Hindlimb muscle (tissue), 1 donor: ENCODE measurements around the gene FOXA1. TPM values are rescaled to one million over a fixed set of nuclear protein-coding genes. Genes with fewer than 3 reads are reported as not detected.

Source experiments
- DNase-seq: peaks from one replicate; pipeline ENCODE4 v3.0.0-alpha.2; 2013
- polyA plus RNA-seq: library from polyadenylated mRNA; unstranded; fragments of 120-200 nt; gene quantifications from one replicate; pipeline ENCODE4 v1.2.1, GENCODE V29; 2013; ENCODE audit not compliant: insufficient read length

Gene FOXA1
- polyA plus RNA-seq, 1 donor, result 0.27 TPM

DNA sequence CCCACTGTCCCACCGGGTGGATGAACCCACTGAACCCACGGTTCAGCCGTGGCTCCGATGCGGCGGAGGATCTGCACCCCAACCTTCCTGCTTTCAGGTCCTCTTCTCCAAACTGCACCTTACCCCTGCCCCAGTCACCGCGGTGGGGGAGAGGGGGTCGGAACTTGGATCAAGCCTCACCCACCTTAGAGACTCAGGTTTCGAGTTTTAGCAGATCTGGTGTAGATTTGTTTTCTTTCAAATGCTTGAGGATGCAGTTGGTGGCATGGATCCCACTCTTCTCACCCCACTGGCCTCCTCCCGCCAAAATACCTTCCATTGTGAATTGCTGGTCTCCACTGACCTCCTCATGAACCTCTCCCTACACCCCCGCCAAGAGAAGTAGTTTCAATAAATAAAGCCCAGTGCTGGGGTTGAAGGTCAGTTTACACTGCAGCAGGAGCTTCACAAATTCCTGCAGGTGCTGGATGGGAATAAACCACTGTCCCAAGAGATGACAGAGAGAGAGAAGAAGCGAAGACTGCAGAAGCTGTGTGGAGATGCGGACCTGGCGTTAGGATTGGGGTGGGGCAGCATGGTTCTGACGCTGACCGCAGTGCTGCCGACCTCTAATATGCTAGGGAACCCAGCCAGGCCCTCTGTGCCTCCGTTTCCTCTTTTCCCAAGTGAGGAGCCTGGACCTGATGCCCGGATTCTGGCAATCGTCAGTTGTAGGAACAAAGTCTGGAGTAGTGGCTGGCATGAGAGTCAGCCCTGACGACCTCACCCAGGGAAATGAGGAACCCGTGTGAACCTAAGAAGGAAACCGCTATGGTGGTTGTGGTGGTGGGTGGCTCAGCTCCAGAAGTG is 7.8 kb upstream of the FOXA1 start:
- DNase-seq, result no peak

DNA sequence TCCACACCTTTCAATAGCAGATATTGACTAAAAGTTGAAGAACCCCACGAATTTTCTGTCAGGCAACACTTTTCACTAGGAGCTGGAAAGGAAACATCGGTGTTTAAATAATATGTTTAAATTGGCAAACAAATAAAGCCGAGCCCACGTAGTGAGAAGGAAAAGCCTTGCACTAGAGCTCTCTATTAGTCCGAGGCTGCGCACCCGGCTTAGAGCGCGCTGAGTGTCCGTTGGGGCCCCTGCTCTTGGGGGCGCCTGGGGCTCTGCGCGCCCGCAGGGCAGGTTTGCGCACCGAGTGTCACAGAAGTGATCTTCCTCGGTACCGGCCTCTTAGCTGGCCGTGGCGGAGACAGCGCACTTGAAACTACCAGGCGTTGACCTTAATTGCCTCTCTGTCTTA is 6.8 kb upstream of the FOXA1 start:
- no peak for DNase-seq

DNA sequence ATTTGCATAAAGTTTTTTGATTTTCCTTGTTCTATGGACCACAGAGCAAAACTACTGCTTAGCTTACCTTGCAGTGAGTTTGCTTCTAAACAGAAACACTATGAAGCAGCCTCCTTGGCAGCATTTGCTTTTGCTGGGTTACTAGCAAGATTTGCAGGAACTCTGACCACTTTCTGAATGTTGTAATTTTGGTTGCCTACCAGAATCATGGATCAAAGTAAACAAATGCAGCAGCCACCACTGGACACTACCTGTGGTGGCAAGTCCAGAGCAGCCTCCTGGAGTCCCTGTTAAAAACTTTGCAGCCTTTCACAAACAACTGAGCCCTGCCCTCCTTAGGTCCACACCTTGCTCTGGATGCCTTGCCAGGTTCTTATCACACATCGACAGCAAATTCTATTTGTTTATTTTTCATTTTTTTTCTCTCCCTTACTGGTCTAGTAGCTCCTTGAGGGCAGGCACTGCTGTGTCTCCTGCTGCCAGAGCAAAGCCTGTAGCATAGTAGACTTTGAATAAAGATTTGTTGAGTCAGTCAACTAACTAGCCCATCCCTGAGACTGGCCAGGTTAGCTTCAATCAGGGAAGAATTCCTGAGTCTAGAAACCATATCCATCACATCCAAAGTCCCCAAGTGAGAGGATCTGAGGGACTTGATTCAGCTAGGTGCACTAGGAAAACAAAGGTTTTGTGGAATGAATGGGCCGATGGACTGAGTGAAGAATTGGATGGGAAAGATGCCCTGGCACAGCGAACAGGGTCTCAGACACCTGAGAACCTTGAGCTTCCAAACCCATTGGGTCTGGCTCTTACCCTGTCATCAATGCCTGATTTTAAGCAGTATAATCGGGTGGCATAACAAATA is 6.1 kb upstream of the FOXA1 start:
- no peak for DNase-seq

DNA sequence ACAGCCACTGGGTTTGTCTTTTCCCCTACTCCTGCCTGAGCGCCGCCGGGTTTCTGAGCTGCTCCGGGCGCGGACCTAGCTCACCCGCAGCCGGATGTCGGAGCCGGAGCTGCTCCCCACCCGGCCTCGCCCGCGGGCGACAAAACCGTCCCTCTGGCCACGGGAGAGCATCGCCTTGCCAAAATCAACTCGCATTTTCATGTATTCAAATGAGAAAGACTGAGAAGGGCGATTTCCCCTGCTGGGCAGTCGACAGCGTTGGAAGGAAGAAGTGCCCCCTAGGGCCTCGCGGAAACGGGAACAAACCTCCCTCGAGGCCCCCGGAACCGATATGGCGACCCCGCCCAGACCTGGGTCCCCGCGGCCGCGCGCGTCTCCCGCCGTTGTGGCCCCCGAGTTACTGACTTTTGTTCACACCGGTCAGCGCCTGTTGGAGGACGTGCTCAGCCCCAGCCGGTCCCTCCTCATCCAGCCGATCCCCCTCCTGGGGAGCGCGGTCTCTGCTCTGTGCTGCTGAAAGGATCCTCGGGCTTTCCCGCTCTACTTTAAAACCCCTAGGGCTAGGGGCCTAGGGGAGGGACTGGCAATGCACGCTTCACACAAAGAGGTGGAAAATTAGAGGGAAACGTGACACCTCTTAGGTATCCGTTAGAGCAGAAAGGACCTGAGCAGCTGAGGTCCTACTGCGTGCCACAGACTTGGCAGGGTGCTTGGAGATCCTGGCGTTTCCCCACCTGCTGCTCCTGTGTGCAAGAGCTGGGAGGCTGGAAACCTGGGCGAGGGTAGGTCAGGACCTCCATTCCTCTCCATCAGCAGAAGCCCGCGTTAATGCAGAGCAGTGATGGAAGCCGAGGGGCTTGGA is 4.7 kb upstream of the FOXA1 start:
- no peak for DNase-seq

DNA sequence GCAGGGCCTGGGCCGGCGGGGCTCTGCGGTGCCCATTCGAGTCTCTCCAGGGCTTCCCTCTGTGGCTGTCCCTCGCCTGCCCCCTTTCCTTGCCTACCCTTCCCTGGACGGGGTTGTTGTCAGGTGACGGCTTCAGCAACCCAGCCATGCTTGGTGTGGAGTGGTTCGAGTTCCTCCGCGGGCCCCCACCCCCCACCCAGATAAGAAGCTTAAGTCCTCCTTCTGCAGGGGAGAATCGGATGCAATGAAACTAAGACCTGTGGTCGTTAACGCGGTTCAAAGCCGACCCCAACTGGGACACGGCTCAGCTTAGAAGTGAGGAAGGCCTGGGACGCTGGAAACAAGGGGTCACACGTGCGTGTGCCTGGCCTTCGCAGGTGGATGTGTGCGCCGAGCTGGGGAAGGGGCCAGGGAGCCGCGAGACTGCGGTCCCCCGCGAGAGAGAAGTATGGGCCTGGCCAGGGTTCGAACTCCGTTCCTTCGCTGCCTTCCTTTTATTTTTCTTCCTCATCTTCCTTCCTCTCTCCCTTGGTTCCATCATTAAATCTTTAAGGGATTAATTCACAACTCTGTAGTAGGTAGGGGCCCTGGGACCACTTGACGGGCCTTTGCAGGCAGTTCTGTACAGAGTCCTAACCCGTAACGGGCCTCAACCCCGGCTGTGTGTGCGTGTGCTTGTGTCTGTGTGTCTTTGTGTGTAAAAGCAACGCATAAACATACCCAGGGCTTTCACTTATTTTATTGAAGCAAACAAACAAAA is 3.9 kb upstream of the FOXA1 start:
- DNase-seq, result no peak

DNA sequence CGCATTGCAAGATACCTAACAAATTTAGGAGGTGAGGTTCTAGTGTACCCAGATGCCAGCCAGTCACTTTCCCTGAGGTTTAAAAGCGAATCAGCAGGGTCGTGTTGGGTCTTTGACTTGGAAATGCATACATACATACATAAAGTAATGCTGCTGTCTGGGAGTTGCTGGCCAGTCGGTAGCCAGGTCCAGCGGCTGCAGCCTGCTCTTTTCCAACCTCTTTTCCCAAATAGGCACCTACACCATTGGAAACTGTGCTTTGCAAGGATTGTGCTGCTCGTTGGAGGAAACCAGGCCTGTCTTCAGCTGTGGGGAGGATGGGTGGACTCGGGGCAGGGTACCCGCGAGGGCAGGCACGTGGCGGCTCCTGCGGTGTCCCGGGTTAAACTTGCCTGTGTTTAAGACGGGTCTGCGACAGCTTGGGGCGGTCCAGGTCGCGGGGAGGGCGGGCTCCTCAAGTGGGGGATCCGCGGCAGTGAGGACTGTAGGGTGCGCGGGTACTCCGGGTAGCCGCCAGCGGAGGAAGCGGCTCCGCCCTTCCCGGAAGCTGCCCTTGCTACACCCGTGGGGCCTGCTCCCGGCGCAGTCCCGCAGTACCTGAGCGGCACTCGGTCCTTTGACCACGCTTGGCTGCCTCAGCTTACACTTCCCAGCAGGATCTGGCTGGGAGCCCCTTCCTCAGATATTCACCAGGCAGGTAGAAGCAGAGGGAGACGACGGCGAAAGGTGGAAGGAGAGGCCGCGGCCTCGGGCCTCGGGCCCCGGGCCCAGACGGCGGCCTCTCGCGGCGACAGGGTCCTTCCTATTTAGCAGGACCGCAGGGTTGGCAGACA is 3.1 kb upstream of the FOXA1 start:
- DNase-seq, result no peak

DNA sequence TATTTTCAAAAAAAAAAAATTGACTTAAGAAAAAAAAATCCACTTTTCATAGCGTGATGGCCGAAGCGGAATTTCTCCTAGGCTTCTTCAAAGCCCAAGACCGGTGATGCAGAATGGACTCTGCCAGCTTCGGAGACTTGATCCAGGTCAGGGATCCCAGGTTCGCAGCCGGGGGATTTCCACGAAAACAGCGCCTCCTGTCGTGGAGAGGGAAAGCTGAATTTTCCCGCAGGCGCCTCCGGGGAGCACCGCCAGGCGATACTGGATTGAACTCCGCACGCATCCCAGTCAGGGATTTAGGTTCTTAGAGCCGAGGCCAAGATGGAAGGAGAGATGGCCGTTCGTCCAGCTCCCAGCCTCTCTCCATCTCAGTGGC is 2.5 kb upstream of the FOXA1 start:
- DNase-seq, result no peak

DNA sequence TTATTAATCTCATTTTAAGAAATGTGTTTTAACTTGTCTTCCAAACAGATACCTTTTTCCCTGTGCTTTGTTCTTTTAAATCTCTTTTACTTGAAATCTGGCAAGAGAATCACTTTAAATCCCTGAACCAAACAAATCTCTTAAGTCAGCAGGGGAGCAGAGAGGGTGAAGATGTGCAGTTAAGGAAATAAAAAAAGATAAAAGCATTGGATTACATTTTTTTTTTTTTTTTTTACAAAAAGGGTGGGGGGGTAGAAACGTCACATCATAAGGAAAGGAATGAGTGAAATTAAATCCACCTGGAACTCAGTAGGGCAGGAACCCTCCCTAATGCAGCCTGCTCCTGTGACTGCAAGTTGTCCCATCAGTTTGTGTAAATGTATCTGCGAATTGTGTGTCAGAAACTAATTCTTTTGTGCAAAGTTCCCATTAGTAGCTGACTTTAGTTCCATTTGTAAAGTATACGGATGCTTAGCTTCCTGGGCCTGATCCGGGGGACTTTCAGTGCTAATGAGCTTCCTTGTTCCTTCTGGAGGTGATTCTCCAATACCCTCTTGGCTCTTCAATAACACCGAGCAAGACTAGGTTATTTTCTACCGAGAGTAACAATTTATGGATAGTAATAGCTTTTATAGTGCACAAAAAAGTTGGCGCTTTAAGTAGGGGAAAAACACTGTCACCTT is 1.9 kb upstream of the FOXA1 start:
- no peak for DNase-seq

DNA sequence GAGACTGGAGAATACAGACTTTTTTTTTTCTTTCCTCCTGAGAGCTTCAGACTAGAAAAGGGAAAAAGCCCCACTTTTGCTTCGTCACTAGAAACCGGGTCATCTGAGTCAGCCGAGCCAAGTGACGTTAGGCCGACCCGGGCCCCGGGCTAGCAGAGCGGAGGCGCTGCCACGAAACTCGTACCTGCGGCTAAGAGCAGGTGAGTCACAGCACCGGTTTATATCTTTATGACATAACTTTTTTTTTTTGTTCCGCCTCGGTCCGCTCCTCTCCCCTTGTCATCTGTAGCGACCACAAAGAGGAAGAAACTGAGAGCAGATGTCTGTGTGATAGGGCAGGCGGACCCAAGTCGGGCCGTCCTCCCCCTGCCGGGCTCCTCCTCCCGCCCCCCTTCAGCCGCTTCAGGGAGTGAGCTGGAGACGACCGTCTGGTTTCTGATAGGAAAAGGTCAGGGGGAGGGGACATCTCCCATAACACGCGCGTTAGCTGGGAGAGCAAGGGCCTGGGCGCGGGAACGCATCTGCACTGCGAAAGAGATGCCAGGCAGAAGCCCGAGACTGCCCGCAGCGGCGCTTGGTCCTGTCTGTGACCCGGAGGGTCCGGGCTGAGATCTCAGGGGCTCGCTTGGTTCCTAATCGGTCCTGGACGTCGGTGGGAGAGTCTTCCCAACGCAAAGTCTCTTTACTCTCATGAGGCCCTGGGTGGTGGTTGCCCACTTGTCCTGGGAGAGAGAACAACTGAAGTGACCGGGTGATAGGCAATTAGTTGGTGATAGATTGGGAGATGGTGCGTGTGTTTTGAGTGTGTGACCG is 966 bp upstream of the FOXA1 start:
- DNase-seq, result no peak

DNA sequence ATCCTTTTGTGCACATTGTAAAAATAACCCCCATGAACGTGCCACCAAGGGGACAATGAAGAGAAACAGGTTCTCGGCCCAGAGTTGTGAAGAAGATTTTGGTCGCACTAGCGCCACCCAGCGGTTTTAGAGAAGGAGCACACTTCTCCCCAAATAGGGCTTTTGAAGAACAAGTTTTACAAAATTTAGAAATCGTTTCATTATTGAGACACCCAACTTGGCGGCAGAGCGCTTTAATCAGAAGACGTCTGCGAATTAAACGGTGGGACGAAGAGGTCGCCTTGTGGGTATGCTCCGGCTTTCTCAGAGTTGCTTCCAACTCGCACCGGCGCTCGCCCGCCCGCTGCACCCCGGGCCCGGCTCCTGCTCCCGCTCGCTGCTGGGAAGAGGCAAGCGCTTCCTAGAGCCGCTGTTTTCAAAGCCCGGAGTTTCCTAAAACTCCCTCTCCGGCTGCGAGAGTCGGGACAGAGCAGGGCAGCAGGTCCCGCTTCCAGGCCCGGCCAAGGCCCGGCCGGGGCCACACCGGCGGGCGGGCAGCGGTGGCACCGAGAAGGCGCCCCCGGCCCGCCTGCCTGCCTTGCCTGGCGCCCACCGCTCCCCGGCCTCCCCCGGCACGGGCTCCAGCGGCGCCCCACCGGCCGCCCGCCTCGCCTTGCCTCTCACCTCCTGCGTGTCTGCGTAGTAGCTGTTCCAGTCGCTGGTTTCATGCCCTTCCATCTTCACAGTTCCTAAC is 645 bp downstream of the FOXA1 start:
- DNase-seq, result peak; percentile 69

DNA sequence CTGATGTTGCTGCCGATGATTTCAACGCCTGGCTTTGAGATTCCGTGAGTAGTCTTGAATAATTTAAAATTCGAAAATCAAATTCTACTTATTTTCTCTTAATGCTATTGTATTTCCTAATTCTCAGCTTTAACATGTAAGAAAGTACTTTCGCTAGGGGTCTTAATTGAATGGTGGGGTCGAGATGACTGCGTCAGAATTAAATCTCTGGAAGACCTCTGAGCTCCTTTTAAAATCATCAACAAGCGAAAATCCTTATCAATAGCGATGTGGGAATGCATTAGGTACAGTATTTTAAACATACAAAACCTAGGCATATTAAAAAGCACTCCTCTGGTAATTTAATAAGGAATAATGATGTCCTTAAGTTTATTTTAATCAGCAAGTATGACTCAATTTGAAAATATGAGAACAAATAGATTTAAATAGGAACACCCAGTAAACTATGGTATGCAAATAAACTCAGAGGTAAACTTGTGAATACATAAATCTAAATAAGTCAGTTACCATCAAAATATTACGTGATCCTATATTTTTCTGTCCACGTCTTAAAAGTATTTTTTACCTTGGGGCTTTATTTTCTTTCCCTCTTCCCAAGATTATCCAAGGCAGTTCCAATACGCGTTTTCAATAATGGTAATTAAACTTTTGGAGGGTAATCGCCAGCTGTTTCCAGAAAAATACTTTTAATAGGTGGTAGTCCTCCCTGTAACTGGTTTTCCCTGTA is 1.4 kb downstream of the FOXA1 start:
- no peak for DNase-seq

DNA sequence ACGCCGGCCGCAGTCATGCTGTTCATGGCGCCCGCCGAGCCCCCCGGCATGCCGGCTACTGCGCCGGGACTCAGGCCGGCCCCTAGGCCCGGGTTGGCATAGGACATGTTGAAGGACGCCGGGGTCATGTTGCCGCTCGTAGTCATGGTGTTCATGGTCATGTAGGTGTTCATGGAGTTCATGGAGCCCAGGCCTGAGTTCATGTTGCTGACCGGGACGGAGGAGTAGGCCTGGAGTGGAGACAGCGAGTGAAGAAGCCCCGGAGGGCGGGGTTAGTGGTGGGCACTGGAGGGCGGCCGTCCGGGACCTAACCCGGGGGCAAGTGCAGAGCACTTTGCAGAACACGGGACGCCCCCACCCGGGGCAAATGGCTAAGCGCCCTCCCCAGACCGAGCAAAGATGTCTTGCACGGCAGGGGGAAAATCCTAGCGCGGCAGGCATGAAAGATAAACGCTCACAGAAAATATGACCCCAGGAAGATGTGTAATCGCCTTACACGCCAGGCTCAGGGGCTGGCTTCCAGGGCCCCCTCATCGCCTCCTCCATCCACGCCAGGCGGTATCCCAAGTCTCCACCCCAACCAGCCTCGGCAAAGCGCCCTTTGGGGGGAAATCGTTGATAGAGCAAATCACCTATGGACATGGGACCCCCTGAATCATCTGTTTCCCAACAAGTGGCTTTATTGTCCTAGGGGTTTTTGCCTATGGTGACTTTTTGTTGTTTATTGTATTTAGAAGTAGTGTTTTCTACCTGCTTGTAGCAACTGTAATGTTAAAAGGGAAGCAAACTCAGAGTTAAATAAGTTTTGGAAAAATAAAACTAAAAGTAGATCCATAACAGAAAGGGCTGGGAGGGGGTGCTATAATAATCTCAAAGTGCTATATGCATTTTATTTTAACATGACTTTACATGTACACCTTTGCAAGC is 2.3 kb downstream of the FOXA1 start:
- no peak for DNase-seq

DNA sequence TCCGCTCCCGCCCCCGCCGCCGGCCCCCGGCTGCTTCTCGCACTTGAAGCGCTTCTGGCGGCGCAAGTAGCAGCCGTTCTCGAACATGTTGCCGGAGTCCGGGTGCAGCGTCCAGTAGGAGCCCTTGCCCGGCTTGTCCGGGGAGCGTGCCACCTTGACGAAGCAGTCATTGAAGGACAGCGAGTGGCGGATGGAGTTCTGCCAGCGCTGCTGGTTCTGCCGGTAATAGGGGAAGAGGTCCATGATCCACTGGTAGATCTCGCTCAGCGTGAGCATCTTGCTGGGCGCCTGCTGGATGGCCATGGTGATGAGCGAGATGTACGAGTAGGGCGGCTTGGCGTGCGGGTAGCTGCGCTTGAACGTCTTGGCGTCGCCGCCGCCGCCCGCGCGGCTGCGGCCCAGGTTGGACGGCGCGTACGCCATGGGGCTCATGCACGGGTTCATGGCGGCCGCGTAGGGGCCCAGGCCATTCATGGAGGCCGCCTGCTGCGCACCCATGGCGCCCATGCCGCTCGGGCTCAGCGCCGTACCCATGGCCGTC is 3.0 kb downstream of the FOXA1 start:
- DNase-seq, result no peak

DNA sequence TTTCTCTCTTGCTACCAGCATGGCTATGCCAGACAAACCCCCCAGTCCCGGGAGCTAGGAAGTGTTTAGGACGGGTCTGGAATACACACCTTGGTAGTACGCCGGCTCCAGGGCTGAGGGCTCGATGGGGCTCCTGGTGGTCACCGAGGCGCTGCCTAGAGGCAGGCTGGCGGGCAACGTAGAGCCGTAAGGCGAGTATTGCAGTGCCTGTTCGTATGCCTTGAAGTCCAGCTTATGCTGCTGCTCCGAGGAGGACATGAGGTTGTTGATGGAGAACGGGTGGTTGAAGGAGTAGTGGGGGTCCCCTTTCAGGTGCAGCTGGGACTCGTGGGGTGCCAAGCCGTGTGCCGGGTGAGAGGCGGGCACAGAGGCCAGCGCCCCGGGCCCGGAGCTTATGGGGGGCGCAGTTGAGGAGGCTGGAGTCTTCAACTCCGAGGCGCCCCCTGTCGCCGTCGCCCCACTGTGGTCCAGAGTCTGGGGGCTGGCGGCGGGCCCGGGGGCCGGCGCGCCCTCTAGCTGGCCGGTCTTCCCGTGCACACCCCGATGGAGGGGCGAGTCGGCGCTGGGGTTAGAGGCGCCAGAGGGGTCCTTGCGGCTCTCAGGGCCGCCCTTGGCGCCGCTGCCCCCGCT is 3.6 kb downstream of the FOXA1 start:
- no peak for DNase-seq

DNA sequence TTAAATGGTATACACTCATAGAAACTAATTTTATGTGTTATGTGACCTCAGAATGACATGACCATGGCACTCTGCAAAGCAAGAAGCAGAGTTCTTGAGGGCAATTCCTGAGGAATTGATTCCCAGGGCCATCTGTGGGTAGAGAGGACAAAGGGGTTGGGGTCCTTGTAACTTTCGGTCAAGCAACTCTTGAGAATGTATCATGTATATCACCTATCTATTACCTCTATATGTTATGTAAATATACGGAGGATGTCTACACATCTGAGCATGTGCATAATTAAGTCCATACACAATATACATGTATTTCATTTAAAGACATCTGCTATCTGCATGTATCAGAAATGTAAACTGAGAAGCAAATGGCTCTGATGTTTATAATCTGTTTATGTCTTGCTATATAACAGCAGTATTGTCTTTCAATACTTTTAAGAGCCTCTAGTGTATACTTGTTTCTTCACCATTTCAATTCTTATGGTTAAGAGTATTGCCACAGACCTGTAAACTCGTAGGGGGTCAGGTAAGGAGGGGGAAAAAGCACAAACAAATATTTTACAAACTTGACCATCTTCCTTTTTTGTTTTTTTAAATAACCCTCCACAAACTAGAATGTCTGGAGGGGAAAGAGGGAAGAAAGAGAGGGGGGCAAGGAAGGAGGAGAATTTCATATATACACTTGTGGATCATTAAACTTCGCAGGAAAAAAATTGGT is 4.5 kb downstream of the FOXA1 start:
- DNase-seq, result no peak
